Prostate gland (tissue), 2 donors: ENCODE measurements around the gene RNF208. TPM values are rescaled to one million over a fixed set of nuclear protein-coding genes. Genes with fewer than 3 reads are reported as not detected.
A peak's percentile ranks its signal among the peaks of the same experiment; 100 is the strongest.

Source experiments
- DNase-seq: peaks from one replicate; pipeline ENCODE4 v3.0.0-alpha.2; 2019; ENCODE audit warnings: low spot score
- H3K27ac ChIP-seq, 2 donors: fragments of 200-600 bp; sonication (generic); 2 replicates each; pipeline ENCODE4 v1.5.1; 2017 to 2019
- H3K27me3 ChIP-seq: fragments of 200-600 bp; sonication (generic); replicated peaks from 2 replicates; pipeline ENCODE4 v1.5.1; 2019; ENCODE audit not compliant: insufficient read depth
- H3K36me3 ChIP-seq, 2 donors: fragments of 200-600 bp; sonication (generic); 1 replicate in 1 of 2; 2 replicates in 1 of 2; pipeline versions ENCODE4 v1.5.1 to v1.8.1; 2017 to 2019
- H3K4me1 ChIP-seq: fragments of 200-600 bp; sonication (generic); replicated peaks from 2 replicates; pipeline ENCODE4 v1.5.1; 2019
- H3K4me3 ChIP-seq, 2 donors: fragments of 200-600 bp; sonication (generic); 2 replicates each; pipeline ENCODE4 v1.5.1; 2017 to 2019
- H3K9me3 ChIP-seq: fragments of 200-600 bp; sonication (generic); 2 replicates; pipeline ENCODE4 v1.5.1; 2017
- POLR2A ChIP-seq: fragments of 450-650 bp; IDR thresholded peaks from one replicate; pipeline ENCODE4 v1.6.1; 2016; ENCODE audit warnings: antibody characterized with exemption, mild to moderate bottlenecking
- POLR2AphosphoS5 ChIP-seq: sonication (generic); formaldehyde crosslinking; IDR thresholded peaks from one replicate; pipeline ENCODE4 v1.6.1; 2017; ENCODE audit warnings: antibody characterized with exemption
- WGBS: methylation state at CpG from one replicate; pipeline ENCODE4 v1.1.5; 2018; 5-methylcytosine and 5-hydroxymethylcytosine counted together
- intact Hi-C: fragments of 100-400 bp; cut with DNase I; formaldehyde crosslinking; loops from one replicate; pipeline ENCODE4 v1.14.2; 2022
- total RNA-seq, 2 donors: library from RNA; depleted of rRNA; stranded (reverse); fragments of >200 nt; gene quantifications; one replicate each; pipeline ENCODE4 v1.1.0, GENCODE V29; 2016
- TF ChIP-seq, protein P1 (sequence below), 4 experiments: fragments of 200-600 bp in 2 of 4; fragments of 450-650 bp in 2 of 4; sonication (generic) in 2 of 4; IDR thresholded peaks; 1 replicate in 3 of 4; 2 replicates in 1 of 4; pipeline ENCODE4 v1.5.1; 2016 to 2019; ENCODE audit warnings: antibody characterized with exemption in 4 of 4, mild to moderate bottlenecking in 2 of 4, moderate library complexity in 2 of 4

The RNF208 gene
- total RNA-seq, 2 donors from 2014 or later: 3.8 to 6.2 TPM

DNA sequence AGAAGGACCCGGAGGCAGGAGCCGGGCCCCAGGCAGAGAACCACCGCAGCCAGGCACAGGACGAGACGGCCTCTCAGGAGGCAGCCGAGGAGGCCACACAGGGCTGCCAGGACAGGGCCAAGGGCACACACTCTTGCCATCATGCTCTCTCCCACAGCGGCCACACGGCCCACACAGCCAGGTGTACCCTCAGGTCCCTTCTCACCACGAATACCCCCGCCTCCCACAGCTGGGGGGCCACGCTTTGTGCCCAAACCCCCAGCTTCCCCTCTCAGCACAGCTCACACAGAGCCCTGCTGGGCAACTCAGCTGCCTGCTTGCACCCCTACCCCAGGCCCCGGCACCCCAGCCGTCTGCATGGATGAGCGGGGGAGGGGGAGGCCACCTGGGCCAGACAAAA, 28.3 kb downstream of the RNF208 start:
- no peaks in the 10 kb centered on the region for H3K27me3 ChIP-seq
- no peak overlapping the region for H3K27ac ChIP-seq
- TF ChIP-seq POLR2A: no peak
- TF ChIP-seq POLR2AphosphoS5: no peak
- TF ChIP-seq, protein P1, sequence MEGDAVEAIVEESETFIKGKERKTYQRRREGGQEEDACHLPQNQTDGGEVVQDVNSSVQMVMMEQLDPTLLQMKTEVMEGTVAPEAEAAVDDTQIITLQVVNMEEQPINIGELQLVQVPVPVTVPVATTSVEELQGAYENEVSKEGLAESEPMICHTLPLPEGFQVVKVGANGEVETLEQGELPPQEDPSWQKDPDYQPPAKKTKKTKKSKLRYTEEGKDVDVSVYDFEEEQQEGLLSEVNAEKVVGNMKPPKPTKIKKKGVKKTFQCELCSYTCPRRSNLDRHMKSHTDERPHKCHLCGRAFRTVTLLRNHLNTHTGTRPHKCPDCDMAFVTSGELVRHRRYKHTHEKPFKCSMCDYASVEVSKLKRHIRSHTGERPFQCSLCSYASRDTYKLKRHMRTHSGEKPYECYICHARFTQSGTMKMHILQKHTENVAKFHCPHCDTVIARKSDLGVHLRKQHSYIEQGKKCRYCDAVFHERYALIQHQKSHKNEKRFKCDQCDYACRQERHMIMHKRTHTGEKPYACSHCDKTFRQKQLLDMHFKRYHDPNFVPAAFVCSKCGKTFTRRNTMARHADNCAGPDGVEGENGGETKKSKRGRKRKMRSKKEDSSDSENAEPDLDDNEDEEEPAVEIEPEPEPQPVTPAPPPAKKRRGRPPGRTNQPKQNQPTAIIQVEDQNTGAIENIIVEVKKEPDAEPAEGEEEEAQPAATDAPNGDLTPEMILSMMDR (IDR thresholded peaks at IDR 0.05): no peak
- no peaks in the 10 kb centered on the region for H3K9me3 ChIP-seq
- peaks cover 40% of the 10 kb centered on the region for H3K4me1 ChIP-seq
- H3K36me3 ChIP-seq: peaks cover 0 to 3% of the 10 kb centered on the region in 2 donors
- DNase-seq: no peak
- 87% methylated on average over 8 of the region's 14 CpGs for WGBS
- no peak overlapping the region for H3K4me3 ChIP-seq
- intact Hi-C loops: no loop called here

DNA sequence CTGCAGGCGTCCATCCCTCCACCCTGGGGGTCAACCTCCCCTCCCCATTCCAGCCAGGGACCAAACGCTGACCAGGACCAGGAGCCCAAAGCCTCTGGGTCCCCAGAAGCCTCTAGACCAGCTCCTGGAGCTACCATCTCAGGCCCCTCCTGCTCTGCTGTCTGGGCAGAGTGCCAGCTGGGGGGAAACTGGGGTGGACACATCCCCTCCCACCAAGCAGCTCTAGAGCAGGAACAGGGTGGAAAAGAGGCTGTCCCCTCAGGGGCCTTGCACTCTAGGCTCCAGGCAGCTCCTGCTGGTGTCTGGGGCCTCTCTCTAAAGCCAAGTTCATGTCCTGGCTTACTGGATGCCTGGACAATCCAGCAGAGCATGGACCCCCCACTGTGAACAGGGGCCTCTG, 29.2 kb downstream of the RNF208 start:
- 90% methylated on average over 2 of the region's 2 CpGs for WGBS
- Histone ChIP-seq H3K4me1 (peaks cover 35% of the 10 kb centered on the region), H3K4me3 (no peak overlapping the region), H3K27me3 (no peaks in the 10 kb centered on the region), H3K36me3 (peaks cover 0 to 3% of the 10 kb centered on the region in 2 donors), H3K9me3 (no peaks in the 10 kb centered on the region), H3K27ac (no peak overlapping the region)
- TF ChIP-seq POLR2A: no peak
- TF ChIP-seq, protein P1 (IDR thresholded peaks at IDR 0.05): no peak
- no peak for TF ChIP-seq POLR2AphosphoS5
- intact Hi-C loops: no loop called here
- DNase-seq: no peak

DNA sequence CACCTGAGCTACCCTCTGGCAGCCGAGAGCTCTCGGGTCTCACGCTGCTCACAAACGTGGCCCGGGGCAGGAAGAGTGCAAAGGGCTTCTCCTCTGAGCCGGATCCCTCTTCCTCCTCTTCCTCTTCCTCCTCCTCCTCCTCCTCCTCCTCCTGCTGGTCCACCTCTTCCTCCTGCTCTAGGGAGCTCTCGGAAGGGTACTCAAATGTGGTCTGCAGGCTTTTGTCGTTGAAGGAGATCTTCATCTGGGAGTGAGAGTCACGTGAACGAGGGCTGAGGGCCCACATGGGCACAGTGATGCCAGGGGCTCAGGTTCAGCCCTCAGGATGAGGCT, 29.6 kb downstream of the RNF208 start:
- DNase-seq: no peak
- Histone ChIP-seq H3K4me1 (peaks cover 33% of the 10 kb centered on the region), H3K9me3 (no peaks in the 10 kb centered on the region), H3K36me3 (peaks cover 0 to 3% of the 10 kb centered on the region in 2 donors), H3K4me3 (no peak overlapping the region), H3K27ac (no peak overlapping the region), H3K27me3 (no peaks in the 10 kb centered on the region)
- TF ChIP-seq POLR2A (no peak), POLR2AphosphoS5 (no peak)
- TF ChIP-seq, protein P1 (IDR thresholded peaks at IDR 0.05): no peak
- WGBS: 92% methylated on average over 10 of the region's 10 CpGs
- intact Hi-C loops: no loop called here

DNA sequence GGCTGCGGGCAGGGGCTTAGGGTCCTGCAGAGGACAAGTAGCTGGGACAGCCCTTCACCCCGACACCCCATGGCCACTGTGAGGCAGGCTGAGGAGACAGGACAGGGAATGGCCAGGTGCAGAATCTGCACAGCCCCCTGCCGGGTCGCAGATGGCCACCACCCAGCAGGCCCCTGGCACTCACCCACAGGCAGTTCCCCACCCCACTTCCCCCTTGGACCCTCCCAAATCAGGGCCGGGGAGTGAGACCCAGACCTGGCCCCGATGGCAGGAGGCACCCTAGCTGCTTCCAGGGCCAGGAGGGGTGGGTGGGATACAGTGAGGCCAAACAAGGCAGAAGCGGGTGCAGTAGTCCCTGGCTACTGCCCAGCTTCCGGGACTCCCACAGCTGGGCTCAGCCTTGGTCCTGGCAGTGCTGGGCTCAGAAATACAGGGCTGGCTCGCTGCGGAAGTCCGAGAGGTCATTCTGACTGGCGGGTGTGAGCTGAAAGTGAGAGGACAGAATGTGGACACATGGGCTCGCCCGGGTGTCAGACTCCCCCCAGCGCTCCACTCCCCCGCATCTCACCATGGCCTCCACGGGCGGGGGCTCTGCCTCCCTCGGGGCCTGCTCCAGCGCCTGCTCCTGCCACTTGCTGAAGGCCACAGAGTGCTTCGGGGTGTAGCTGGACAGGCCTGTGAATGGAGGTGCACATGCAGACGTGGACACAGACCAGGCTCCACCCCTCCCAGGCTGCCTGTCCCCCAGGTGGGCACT, 30.2 kb downstream of the RNF208 start:
- H3K36me3 ChIP-seq: peaks cover 0 to 3% of the 10 kb centered on the region in 2 donors
- H3K4me1 ChIP-seq: peaks cover 36% of the 10 kb centered on the region
- TF ChIP-seq POLR2AphosphoS5 (no peak), POLR2A (no peak)
- TF ChIP-seq, protein P1 (IDR thresholded peaks at IDR 0.05): no peak
- no peak overlapping the region for H3K4me3 ChIP-seq
- no peak for DNase-seq
- intact Hi-C loops: no loop called here
- no peaks in the 10 kb centered on the region for H3K9me3 ChIP-seq
- 79% methylated on average over 21 of the region's 22 CpGs for WGBS
- no peak overlapping the region for H3K27ac ChIP-seq
- no peaks in the 10 kb centered on the region for H3K27me3 ChIP-seq

DNA sequence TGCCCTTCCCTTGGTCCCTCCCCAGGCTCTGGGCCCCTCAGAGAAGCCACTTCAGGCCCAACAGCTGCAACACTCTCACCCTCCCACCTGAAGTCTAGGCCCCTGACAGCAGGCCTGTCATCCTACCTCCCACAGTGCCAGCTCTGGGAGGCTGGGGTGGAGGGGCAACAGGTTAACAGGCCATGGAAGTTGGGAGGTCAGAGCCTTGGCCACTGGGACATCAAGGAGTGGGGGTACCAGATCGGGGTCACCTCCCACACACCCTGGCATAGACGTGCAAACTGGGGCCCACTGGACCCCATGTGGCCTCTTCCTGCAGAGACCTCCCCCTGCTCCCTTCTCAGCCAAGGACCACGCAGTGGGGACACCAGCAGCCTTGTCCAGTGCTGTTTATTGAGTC, 30.8 kb downstream of the RNF208 start:
- peaks cover 38% of the 10 kb centered on the region for H3K4me1 ChIP-seq
- H3K36me3 ChIP-seq: peaks cover 0 to 3% of the 10 kb centered on the region in 2 donors
- no peak for DNase-seq
- 74% methylated on average over 3 of the region's 3 CpGs for WGBS
- no peak overlapping the region for H3K4me3 ChIP-seq
- peak overlapping the region in 1 of 2 donors; percentile 2 for H3K27ac ChIP-seq
- no peaks in the 10 kb centered on the region for H3K9me3 ChIP-seq
- intact Hi-C loops: no loop called here
- no peaks in the 10 kb centered on the region for H3K27me3 ChIP-seq
- TF ChIP-seq POLR2A (no peak), POLR2AphosphoS5 (no peak)
- TF ChIP-seq, protein P1 (IDR thresholded peaks at IDR 0.05): no peak
